HG02759 (cell line): ENCODE data around the gene OR5B3.
"Not testable (repeated sequence)": the region's sequence is repeated elsewhere in the genome, so short reads cannot be mapped to it uniquely, and the experiment has no call there.

Experiments used
- ATAC-seq: cut with Tn5 transposase; IDR thresholded peaks from one replicate; pipeline ENCODE4 v1.9.1; 2021; ENCODE audit warnings: mild to moderate bottlenecking, moderate library complexity; ENCODE audit not compliant: unreplicated experiment

The OR5B3 gene

DNA sequence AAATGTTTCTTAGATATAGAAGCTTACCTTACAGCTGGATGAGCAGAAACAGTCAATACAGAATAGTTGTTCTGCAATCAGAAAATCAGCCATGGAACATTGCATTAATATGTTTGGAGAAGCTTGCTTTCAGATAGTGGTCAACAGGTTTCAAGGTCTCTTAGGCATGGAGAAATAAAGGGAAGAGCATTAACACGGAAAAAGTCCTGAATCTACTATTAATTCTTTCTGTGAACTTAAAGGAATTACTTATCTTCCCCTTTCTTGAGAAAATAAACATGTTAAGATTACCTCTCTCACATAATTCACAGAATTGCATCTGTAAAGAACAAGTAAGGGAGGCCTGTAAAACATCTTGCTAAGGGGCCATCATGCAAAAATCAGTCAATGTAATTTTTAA is at the start of gene OR5B3:
TSS of gene OR5B3 (minus strand) at position 101 of the 400 bp plus-strand sequence. CDS start 3,465 bp downstream, outside the sequence.
- no peak for ATAC-seq

DNA sequence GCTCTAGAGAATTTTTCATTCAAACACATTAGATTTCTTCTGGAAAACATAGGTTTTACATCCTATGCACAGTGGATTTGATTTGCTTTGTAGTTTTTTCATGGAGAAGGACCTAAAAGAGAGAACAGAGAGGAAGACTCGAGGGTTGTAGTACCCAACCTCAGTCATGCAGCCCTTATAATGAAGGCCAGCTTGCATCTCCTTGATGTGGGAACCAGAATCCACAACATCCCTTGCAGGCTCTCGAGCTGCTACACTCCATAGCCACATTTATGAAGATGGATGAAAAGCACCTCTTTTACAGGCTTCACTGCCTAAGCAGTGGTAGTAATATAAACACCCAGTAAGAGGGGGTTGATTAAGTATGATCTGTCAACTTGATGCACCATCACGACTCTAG is 44.9 kb upstream of the OR5B3 start:
- no peak for ATAC-seq

- ATAC-seq: no peak
These were observed 39.6 kb upstream of the OR5B3 start for GRCh38 chr11:58446294-58446693.

GRCh38 chr11:58444300-58444699 is 37.6 kb upstream of the OR5B3 start:
- ATAC-seq: no peak

DNA sequence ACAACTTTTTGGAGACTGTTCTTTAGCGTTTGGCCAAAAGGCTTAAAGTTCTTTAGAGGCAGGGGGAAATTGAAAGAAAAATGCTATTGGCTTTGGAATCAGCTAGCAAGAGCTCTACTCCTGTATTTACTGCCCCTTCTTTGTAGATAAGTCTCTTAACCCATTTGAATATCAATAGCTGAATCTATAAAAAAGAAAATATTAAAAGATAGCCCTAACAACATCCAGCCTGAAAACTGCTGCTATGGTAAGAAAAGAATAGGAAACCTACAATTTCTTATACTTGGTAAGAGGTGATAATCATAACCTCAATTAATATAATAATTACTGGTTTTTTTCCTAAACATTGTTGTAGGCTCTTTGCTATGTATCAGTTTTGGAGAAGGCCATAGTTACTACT is 35.5 kb upstream of the OR5B3 start, which contains the start of gene OR5B12:
TSS of gene OR5B12 (minus strand) at position 101 of the 400 bp plus-strand sequence. CDS start 2,085 bp downstream, outside the sequence.
- no peak for ATAC-seq

DNA sequence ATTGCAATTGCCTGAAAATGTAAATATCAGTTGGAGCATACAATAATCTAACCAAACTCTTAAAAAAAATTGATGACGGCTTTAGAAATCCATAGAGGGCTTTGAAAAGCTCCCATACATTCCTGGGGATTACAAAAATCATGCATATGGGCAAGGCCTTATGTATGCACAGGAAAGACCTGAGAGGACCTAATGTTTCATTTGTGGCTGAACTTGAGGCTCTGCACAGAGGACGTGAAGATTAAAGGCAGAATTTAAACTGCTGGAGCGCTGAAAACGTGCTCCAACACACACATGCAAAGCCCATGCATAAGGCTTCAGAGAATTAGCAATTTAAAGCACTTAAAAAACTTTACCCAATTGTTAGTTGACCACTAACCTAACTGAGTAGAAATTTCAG is 31.8 kb upstream of the OR5B3 start:
- ATAC-seq: no peak

GRCh38 chr11:58434217-58434616 is 27.5 kb upstream of the OR5B3 start:
- no peak for ATAC-seq

DNA sequence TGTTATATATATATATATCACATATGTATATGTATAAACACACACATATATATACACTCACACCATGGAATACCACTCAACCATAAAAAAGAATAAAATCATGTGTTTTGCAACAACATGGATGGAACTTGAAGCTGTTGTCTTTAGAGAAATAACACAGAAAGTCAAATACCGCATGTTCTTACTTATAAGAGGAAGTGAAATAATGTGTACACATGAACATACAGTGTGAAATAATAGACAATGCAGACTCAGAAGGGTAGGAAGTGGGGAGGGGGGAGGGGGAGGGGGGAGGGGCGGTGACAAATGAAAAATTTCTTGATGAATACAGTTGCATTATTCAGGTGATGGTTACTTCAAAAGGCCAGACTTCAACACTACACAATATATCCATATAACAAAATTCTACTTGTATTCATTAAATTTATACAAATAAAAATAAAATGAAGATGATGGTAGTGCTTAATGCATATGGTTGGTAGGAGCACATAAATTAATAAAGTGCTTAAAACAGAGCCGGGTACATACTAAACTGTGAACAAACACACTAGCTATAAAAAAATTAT is 27.0 kb upstream of the OR5B3 start:
- no peak for ATAC-seq

DNA sequence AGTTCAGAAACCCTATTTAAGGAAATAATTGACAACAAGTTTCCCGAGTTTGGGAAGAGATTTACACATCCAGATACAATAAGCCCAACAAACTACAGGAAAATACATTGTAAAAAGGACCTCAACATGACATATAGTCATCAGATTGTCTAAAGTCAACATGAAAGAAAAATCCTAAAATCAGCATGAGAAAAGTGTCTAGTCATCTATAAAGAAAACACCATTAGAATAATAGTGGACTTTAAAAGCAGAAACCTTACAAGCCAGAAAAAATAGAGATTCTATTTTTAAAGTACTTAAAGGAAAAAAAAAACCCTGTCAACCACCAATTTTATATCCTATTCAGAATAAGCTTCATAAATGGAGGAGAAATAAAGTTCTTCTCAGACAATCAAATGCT is 22.6 kb upstream of the OR5B3 start:
- no peak for ATAC-seq

DNA sequence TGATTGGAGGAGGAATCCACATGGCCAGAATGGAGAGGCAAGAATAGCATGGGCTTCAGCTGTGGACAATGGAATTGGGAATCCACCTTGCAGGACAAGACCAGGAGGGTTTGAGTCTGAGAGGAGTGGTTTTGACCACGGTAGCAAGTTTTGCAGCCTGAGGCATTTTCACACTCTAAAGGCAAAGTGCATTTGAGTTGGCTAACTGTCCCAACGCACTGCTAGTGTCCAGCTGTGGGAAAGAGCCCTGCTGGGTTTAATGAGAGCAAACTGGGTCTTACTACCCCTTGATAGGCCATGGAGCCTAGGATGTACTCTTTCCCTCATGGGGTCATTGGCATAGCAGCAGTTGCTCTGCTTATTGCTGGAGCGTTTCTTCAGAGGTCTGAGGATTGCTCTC is 21.3 kb upstream of the OR5B3 start, which contains the start of gene OR5B2:
TSS of gene OR5B2 (minus strand) at position 101 of the 400 bp plus-strand sequence. CDS start 4,860 bp downstream, outside the sequence.
- no peak for ATAC-seq

DNA sequence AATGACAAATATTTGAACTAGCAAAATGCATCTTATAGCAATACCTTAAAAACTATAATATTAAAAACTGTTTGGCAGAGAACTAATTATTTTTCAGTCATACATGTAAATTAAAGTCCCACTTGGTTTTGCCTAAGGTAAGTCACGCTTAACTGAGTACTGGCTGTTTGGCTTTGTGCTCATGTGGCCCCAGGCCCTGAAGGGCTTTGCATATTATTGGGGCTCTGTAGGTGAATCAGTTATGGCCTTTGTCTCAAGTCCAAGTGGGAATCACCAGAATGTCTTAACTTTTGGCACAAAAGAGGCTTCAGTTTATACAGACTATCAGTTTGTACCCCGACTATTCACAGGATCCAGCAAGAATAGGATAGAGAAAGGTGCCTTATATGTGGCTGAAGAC is 7.1 kb downstream of the OR5B3 start:
- ATAC-seq: not testable (repeated sequence)

DNA sequence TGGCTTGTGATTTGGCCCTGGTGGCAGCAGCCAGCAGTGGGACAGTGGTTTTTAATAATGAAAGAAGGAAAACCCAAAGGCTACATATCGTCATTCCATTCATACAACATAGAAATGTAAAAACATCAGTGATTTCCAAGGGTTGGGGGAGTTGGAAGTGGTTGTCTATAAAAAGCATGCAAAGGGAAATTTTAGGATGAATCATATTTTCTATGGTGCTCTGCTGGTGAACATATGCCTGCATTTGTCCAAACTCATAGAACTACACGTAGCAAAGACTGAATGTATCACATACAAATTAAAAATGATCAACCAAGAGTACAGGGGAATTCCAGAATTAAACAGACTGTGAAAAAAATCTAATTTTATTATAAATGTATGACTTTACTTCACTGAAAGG is 11.1 kb downstream of the OR5B3 start:
- ATAC-seq: no peak

DNA sequence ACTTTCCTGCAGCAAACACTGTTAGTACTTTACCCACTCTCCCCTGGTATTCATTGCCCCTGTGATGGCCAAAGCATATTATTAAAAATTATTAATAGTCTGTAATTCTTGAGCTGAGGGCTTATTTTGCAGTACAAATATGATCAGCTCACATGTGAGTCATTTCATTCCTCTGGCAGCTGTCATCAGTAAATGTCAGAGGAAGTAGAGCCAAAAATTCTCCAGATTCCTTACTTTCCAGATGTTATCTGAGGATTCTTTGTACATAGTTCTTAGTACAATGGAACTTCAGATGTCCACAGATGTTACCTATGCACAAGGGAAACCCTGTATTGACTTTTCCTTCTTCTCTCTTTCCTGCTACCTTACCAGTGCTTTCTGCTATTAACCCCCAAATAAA is 12.5 kb downstream of the OR5B3 start:
- no peak for ATAC-seq

GRCh38 chr11:58392746-58393145 is 13.9 kb downstream of the OR5B3 start:
- no peak for ATAC-seq

DNA sequence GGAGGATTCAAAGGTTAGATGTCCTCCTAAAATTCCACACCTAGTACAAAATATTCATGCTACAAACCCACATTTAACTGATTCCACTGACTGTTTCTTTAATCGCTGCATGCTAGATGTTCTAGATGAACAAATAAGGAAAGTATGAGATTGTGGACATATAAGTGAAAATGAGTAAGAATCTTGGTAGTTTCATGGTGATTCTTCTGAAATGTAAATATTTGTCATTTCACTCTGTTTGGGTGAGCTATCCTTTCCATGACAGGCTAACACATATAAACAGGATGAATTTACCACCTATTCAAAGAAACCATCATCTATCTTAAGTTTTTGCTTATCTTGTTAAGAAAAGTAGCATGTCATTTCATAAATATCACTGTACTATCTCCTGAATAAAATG is 14.8 kb downstream of the OR5B3 start:
- ATAC-seq: no peak

DNA sequence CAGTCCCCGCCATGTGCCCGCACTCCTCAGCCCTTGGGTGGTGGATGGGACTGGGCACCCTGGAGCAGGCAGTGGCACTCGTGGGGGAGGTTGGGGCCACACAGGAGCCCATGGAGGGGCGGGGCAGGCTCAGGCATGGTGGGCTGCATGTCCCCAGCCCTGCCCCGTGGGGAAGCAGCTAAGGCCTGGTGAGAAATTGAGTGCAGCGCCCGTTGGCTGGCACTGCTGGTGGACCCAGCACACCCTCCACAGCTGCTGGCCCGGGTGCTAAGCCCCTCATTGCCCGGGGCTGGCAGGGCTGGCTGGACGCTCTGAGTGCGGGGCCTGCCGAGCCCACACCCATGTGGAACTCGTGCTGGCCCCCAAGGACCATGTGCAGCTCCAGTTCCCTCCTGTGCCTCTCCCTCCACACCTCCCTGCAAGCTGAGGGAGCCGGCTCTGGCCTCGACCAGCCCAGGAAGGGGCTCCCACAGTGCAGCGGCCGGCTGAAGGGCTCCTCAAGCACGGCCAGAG is 16.1 kb downstream of the OR5B3 start:
- no peak for ATAC-seq

- ATAC-seq: no peak
These were observed 47.7 kb downstream of the OR5B3 start, which contains the start of gene OR5B17 for GRCh38 chr11:58358969-58359368. Gene OR5B17 (minus strand): TSS chr11:58359069. CDS start chr11:58359069, 0 bp downstream.

DNA sequence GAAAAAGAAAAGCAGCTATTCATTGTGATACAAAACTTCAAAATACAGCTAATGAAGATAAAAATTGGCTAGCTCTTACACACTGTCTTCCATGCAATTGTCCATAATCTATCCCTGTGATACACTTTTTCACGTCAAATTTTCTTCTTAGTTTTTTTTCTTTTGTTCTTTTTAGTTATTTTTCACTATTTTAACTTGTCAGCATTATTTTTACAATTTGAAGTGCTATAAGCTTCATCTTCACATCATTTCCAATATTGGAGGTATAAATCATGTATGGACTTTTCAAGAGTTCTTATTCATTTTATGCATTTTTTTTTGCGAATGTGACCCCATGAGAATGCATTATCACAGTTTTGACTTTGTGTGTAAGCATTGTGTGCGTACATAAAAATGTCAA is 51.9 kb downstream of the OR5B3 start:
- no peak for ATAC-seq
